UCSD-AML1 (cell line): ENCODE results near the gene COL7A1.
"Not testable (repeated sequence)": the region's sequence is repeated elsewhere in the genome, so short reads cannot be mapped to it uniquely, and the experiment has no call there.

Experiments
- DNase-seq: peaks from one replicate; lab custom pipeline; 2025; ENCODE audit not compliant: unreplicated experiment; lab: John Stamatoyannopoulos, UW

COL7A1 gene

DNA sequence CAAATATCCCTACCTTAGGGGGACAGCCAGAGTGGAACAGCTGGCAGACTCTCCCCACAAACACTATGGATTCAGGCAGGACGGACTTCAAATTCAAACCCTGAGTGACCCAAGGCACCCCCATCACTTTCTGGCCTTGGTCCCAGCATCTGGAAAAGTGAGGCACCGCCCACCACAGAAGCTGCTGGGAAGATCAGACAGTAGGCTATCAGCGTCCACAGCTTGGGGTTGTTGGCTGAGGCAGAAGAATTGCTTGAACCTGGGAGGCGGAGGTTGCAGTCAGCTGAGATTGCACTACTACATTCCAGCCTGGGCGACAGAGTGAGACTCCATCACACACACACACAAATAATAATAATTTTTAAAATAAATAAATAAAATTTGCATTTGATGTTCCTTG is 47.0 kb downstream of the COL7A1 start:
- no peak for DNase-seq

DNA sequence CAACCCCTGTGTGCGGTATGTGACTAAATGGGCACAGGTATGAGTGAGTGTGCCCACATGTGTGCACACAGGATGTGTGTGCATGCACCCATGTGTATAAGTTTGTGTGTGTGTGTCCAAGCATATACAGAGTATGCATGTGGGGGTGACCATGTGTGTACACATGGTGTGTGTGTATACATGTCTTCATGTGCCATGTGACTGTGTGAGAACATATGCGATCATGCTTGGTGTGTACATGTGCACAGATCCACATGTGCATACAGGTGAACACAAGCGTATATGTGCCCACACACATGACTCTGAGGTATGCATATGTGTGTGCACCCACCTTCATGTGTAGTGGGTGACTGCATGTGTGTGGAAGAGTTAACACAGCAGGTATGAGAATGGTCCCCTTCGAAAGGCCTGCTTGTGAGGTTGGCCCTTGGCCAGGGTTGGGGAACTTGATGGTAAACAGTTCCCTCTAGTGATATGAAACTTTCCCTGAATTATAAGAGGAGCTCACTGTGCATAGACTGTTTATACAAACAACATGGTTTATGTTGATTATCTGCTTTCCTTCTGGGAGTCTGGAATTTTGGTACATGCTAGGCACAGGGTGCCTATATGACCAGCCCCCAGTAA is 48.8 kb downstream of the COL7A1 start:
- DNase-seq: no peak

GRCh38 chr3:48544141-48544540 is 51.0 kb downstream of the COL7A1 start:
- no peak for DNase-seq

DNA sequence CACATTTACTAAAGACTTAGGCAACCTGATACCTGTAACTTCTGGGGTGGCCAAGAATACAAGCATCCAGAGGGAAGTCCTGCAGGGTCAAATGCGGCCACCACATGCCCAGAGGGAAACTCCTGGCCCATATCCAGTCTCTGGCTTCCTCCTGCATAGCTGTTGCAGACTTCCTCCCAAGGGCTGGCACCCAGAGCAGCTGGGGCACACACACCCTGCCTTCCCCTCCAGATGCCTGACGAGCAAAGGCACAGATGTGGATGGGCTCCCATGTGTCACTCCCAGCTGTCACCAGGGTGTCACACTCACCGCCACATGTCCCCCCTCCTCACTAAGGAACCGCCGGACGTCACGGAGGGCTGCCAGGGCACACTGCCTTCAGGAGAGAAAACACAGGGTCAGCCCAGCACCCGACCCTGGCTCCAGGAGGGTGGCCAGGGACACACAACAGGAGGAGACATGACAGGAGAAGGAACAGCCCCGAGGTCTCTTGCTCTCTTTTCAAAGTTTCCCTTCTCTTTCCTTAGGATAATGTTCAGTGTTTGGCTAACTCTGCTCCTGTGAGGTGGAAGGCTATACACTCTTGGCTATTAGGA is 51.8 kb downstream of the COL7A1 start:
- peak; percentile 53 for DNase-seq

- DNase-seq: no peak
Observed at GRCh38 chr3:48538451-48538850, 56.7 kb downstream of the COL7A1 start.

GRCh38 chr3:48536785-48537184 is 58.3 kb downstream of the COL7A1 start:
- no peak for DNase-seq

DNA sequence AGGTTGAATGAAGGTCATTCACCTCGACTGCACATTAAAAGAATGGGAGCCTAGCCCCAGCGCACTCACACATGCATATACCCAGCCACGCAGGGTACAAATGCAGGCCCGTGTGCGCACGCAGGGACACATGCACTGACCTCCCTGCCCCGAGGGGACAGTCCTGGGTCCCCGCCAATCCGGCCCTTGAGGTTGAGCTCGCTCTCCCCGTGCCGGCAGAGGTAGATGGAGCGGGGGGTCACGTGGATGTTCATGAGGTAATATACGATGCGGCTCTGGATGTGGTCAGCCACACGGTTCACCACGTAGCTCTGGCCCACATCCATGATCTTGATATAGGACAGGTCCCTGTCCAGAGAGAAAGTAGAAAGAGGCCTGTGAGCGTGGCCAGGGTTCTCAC is 59.0 kb downstream of the COL7A1 start:
- no peak for DNase-seq

GRCh38 chr3:48535578-48535977 is 59.6 kb downstream of the COL7A1 start:
- DNase-seq: no peak

DNA sequence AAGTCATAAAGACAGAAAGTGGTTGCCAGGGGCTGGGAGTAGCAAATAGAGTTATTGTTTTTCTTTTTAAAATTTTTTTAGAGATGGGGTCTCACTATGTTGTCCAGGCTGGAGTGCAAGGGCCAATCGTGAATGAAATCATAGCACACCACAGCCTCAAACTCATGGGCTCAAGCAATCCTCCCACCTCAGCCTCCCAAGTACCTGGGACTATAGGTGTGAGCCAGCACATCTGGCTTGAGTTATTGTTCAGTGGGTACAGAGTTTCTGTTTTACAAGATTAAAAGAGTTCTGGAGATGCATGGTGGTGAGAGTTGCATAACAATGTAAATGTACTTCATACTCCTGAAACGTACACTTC is 62.2 kb downstream of the COL7A1 start:
- no peak for DNase-seq

- no peak for DNase-seq
Observed at GRCh38 chr3:48532271-48532976, 62.7 kb downstream of the COL7A1 start.

GRCh38 chr3:48530701-48531100 is 64.4 kb downstream of the COL7A1 start:
- DNase-seq: not testable (repeated sequence)

DNA sequence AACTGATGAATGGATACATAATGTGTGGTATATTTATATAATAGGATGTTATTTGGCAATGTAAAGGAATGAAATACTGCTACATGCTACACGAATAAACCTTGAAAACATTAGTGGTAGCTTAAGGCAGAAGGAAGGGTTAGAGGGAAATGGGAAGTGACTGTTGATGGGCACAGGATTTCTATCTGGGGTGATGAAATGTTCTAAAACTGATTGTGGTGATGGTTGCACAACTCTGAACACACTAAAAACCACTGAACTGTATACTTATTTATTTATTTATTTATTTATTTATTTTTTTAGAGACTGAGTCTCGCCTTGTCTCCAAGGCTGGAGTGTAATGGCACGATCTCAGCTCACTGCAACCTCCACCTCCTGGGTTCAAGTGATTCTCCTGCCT is 66.4 kb downstream of the COL7A1 start:
- no peak for DNase-seq

- DNase-seq: no peak
Observed at GRCh38 chr3:48528048-48528447, 67.1 kb downstream of the COL7A1 start.

DNA sequence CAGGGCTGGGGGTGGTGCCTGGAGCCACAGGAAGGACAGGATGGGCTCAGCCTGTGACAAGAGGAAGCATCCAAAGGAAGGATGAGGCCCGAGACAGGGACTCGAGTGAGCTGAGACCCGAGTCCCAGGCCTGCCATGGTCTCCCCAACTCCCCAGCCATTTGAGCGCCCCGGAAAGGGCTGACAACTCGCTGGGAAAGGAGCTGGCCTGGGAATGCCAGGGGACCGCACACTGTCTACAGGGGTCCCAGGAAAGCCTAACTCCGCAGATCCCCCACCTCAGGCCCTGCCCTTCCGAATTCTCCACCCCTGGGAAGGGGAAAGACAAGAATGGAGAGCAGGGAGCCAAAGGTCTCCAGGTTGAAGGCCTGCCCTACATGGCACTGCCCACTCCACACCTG is 70.2 kb downstream of the COL7A1 start:
- DNase-seq: no peak

- no peak for DNase-seq
Observed at GRCh38 chr3:48521635-48522034, 73.5 kb downstream of the COL7A1 start.

DNA sequence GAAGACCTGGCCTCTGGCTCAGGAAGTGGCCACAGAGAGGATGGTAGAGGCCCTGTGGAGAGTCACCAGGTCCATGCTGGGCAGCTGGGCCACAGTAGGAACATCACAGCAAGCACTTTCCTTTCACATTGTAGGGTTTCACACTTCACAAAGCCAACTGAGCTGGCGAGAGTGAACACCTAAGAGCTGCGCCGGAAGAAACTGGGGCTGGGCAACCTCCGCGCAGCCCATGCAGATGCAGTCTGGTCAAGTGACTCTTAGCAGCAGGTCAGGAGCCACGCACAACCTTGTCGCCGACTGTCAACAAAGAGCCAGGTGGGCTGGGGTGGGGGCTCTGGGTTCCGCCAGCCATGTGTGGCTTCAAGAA is 75.9 kb downstream of the COL7A1 start:
- no peak for DNase-seq

GRCh38 chr3:48518638-48519276 is 76.4 kb downstream of the COL7A1 start:
- DNase-seq: peak; percentile 63

- DNase-seq: no peak
Observed at GRCh38 chr3:48518069-48518468, 77.1 kb downstream of the COL7A1 start.

DNA sequence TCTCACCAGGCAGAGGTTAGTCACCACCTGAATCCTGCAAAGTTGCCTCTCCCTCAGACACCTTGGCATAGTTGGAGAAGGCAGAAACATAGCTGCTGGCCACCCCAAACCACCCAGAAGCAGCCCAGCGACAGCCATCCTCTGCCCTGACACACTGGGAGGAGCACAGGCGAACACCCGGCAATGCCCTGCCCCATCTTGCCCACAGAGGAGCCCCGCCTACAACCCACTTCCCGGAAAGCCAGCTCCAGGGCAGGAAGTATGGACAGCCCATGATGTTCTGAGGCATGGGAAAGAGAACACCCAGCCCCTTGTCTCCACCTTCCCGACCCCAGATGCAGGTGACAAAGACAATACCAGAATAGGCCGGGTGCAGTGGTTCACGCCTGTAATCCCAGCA is 78.6 kb downstream of the COL7A1 start:
- DNase-seq: peak; percentile 32

DNA sequence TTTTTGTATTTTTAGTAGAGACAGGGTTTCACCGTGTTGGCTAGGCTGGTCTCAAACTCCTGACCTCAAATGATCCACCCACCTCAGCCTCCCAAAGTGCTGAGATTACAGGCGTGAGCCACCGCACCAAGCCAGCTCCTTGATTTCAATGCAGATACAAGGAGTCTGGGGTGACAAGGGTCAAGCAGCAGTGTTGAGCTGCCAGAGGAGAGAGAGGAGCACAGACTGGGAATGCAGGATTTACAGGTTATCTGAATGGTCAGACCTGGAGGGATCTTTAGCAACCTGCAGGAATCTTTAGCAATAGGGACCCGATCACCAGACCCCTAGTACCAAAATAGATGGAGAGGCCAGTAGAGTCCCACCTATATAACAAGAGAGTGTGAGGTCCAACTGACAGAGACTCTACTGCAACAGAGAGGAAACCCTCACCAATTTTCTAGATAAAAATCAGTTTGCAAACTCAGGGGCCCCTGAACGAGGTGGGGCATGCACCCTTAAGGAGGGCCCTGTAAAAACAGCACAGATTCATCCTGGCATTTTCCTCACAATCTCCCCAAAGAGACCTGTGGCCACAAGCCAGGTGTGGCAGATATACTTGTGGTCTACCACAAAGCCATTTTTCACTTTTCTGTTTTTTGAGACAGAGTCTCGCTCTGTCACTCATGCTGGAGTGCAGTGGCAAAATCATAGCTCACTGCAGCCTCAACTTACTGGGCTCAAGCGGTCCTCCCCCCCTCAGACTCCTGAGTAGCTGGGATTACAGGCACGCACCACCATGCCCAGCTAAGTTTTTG is 80.5 kb downstream of the COL7A1 start:
- DNase-seq: no peak
